NB4 (cell line): ENCODE measurements around the gene LRRK1.

Experiments used
- DNase-seq: peaks from one replicate; pipeline ENCODE4 v3.0.0; 2010; ENCODE audit warnings: low read depth
- H3K4me3 ChIP-seq: one replicate; pipeline ENCODE4 v1.5.1; 2011; ENCODE audit warnings: mild to moderate bottlenecking, low read depth, low read length, moderate library complexity
- MYC ChIP-seq: IDR thresholded peaks from 2 replicates; pipeline ENCODE4 v1.6.1; 2011; ENCODE audit warnings: low read depth, low read length
- POLR2A ChIP-seq: IDR thresholded peaks from 2 replicates; pipeline ENCODE4 v1.6.1; 2011; ENCODE audit warnings: mild to moderate bottlenecking; ENCODE audit not compliant: insufficient read length; ENCODE audit errors: extremely low read depth
- TF ChIP-seq, protein P1 (sequence below): IDR thresholded peaks from one replicate; pipeline ENCODE4 v1.5.1; 2012; ENCODE audit warnings: low read depth, low read length
- TF ChIP-seq, protein P2 (sequence below): IDR thresholded peaks from 2 replicates; pipeline ENCODE4 v1.6.1; 2011; ENCODE audit warnings: low read depth, low read length

The LRRK1 gene, protein sequence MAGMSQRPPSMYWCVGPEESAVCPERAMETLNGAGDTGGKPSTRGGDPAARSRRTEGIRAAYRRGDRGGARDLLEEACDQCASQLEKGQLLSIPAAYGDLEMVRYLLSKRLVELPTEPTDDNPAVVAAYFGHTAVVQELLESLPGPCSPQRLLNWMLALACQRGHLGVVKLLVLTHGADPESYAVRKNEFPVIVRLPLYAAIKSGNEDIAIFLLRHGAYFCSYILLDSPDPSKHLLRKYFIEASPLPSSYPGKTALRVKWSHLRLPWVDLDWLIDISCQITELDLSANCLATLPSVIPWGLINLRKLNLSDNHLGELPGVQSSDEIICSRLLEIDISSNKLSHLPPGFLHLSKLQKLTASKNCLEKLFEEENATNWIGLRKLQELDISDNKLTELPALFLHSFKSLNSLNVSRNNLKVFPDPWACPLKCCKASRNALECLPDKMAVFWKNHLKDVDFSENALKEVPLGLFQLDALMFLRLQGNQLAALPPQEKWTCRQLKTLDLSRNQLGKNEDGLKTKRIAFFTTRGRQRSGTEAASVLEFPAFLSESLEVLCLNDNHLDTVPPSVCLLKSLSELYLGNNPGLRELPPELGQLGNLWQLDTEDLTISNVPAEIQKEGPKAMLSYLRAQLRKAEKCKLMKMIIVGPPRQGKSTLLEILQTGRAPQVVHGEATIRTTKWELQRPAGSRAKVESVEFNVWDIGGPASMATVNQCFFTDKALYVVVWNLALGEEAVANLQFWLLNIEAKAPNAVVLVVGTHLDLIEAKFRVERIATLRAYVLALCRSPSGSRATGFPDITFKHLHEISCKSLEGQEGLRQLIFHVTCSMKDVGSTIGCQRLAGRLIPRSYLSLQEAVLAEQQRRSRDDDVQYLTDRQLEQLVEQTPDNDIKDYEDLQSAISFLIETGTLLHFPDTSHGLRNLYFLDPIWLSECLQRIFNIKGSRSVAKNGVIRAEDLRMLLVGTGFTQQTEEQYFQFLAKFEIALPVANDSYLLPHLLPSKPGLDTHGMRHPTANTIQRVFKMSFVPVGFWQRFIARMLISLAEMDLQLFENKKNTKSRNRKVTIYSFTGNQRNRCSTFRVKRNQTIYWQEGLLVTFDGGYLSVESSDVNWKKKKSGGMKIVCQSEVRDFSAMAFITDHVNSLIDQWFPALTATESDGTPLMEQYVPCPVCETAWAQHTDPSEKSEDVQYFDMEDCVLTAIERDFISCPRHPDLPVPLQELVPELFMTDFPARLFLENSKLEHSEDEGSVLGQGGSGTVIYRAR (N-terminal part only)

DNA sequence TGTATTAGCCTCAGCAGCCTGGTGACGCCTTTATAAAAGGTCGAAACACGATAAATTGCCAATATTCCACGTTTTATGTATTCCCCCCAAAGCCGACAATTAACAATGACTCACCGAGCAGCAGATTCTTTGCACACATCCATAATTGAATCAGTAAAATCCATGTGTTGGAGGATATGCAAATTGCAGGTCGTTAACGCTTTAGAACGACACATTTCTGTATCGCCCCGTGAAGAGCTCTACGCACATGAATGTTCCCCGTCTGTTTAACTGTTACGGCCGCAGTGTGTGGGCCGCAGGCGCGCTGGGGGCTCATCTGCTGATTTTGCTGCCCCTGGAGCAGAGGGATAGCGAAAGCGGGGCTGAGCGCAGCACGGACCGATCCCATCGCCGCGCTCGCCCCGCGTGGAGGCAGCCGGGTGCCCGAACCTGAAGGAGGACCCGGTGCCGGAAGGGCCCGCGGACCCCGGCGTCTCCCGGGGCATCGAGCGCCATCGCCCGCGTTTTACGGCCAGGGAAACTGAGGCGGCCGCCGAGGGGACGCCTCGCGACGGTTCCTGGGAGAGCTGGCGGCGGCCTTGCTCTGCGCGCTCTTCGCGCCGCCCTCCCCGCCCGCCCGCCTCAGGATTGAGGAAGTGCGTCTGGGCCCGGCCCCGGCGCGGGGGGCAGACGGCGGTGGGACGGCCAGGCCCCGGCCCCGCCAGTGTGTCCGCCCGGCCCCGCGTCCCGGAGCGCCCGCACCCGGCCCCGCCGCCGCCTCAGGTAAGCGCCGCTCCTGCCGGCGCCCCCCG, at the start of gene LRRK1:
Gene LRRK1, plus strand, starts transcription at position 668 of the 791 bp plus-strand sequence. CDS start 5,276 bp downstream, outside the sequence.
- peak within 1 kb of the TSS; percentile 79 for H3K4me3 ChIP-seq
- no peak for TF ChIP-seq MYC
- TF ChIP-seq, protein P1, sequence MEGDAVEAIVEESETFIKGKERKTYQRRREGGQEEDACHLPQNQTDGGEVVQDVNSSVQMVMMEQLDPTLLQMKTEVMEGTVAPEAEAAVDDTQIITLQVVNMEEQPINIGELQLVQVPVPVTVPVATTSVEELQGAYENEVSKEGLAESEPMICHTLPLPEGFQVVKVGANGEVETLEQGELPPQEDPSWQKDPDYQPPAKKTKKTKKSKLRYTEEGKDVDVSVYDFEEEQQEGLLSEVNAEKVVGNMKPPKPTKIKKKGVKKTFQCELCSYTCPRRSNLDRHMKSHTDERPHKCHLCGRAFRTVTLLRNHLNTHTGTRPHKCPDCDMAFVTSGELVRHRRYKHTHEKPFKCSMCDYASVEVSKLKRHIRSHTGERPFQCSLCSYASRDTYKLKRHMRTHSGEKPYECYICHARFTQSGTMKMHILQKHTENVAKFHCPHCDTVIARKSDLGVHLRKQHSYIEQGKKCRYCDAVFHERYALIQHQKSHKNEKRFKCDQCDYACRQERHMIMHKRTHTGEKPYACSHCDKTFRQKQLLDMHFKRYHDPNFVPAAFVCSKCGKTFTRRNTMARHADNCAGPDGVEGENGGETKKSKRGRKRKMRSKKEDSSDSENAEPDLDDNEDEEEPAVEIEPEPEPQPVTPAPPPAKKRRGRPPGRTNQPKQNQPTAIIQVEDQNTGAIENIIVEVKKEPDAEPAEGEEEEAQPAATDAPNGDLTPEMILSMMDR = no peak
- peak; percentile 46 for TF ChIP-seq POLR2A
- TF ChIP-seq, protein P2, sequence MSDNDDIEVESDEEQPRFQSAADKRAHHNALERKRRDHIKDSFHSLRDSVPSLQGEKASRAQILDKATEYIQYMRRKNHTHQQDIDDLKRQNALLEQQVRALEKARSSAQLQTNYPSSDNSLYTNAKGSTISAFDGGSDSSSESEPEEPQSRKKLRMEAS = 0 out of 2 replicates have a peak, but pooled peaks have one; percentile 2
- DNase-seq = peak; percentile 90

DNA sequence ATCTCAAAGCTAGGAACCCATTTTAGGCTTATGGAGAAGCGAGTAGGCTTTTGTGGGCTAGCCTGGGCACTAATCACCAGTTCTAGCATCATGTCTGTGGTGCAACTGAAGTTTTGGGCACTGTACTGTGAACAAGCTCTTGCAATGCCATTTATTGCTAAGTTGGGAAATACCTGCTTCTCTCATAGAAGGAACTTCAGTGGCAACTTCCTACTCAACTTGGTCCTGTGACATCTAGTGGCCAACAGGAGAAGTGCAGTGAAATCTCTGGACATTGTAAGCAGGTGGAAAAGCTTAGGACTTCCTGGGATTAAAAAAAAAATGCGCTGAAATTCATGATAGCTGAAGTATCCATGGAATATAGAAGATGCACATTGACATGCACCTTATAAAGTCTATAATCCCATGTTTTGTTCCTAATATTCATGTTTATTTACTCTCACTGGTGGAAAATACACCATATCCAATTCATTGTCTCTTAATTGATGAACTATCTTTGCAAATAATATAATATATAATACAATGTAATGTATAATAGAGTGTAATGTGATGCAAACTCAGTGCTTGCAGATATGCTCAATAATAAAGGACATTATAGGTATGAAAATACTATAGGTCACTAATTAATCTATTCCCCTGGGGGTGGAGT, 46.0 kb upstream of the LRRK1 start:
- TF ChIP-seq POLR2A (no peak), MYC (peak; percentile 26)
- TF ChIP-seq, protein P2 = 0 out of 2 replicates have a peak, but pooled peaks have one; percentile 13
- TF ChIP-seq, protein P1 = peak; percentile 97
- peak; percentile 92 for DNase-seq
- no peak overlapping the region for H3K4me3 ChIP-seq

DNA sequence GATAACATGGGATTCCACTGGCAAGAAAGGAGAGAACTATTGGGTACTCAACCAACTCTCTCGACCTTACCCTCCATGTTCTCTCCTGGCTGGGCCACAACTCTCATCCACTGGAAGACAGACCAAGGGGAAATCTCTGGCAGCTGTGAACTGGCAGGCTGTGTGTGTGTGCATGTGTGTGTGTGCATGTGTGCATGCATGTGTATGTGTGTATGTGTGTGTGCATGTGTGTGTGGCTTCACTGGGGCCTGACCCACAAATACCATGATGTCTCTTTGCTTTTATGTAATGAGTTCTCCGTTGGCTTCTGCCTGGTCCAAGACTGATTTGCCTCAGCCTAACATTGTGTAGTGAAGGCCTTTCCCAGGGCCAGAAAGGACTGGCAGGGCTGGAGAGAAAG, 43.7 kb upstream of the LRRK1 start:
- no peak overlapping the region for H3K4me3 ChIP-seq

DNA sequence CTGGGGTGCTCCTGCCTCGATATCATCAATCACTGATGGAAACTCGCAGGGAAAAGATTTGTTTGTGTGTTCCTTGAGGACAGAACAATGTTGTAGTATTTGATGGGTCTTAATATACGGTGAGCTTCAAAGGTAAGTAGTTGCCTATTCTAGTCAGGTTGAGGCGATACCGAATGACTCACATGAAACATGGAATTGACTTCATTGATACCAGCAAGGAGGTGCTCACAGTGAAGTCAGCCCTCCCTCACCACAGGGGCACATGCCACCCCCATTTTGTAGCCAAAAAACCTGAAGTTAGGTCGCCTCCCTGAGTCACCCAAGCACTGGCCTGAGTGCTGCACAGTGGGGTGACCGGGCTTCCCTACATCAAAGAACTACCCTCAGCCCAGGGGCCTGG, 43.2 kb upstream of the LRRK1 start:
- DNase-seq = no peak
- TF ChIP-seq MYC (no peak), POLR2A (no peak)
- TF ChIP-seq, protein P2 = no peak
- TF ChIP-seq, protein P1 = no peak
- no peak overlapping the region for H3K4me3 ChIP-seq

More for the DNA sequence above, 43.7 kb upstream of the LRRK1 start:
- TF ChIP-seq, protein P2 = no peak
- TF ChIP-seq POLR2A (no peak), MYC (no peak)
- TF ChIP-seq, protein P1 = no peak
- DNase-seq = no peak
